ENCODE data around the gene COL8A1.

Gene COL8A1

DNA sequence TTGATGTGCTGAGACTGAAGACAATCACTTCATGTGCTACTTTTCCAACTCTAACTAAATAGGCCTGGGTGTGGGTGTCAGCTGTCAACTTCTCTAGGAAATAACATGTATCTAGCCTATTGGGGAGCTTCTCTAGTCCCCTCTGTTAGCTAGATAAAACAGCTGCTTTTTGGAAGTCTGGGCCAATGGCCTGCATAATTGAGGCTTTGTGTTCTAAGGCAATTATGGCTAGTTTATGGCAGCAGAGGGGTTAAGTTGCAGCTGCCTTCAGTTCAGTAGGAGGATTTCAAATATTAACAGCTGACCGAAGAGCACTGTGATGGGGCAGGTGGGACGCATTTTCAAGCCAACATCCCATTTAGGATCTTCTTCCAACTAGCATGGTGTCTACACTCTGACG lies 6.4 kb downstream of the COL8A1 start:
- DNase-seq (ENCODE audit: low read depth in 1 of 2, low spot score in 1 of 2) = no peak
- Histone ChIP-seq H3K4me3 (replicated peaks; ENCODE audit: insufficient read depth, low read length) (no peak overlapping the region), H3K27me3 (ENCODE audit: insufficient read depth, poor library complexity, severe bottlenecking) (peaks cover 6% of the 10 kb centered on the region), H3K27ac (replicated peaks) (no peak overlapping the region)
- TF ChIP-seq, protein P1, sequence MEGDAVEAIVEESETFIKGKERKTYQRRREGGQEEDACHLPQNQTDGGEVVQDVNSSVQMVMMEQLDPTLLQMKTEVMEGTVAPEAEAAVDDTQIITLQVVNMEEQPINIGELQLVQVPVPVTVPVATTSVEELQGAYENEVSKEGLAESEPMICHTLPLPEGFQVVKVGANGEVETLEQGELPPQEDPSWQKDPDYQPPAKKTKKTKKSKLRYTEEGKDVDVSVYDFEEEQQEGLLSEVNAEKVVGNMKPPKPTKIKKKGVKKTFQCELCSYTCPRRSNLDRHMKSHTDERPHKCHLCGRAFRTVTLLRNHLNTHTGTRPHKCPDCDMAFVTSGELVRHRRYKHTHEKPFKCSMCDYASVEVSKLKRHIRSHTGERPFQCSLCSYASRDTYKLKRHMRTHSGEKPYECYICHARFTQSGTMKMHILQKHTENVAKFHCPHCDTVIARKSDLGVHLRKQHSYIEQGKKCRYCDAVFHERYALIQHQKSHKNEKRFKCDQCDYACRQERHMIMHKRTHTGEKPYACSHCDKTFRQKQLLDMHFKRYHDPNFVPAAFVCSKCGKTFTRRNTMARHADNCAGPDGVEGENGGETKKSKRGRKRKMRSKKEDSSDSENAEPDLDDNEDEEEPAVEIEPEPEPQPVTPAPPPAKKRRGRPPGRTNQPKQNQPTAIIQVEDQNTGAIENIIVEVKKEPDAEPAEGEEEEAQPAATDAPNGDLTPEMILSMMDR (IDR thresholded peaks at IDR 0.05; ENCODE audit: insufficient read depth, low read length) = no peak
- TF ChIP-seq, protein P2, sequence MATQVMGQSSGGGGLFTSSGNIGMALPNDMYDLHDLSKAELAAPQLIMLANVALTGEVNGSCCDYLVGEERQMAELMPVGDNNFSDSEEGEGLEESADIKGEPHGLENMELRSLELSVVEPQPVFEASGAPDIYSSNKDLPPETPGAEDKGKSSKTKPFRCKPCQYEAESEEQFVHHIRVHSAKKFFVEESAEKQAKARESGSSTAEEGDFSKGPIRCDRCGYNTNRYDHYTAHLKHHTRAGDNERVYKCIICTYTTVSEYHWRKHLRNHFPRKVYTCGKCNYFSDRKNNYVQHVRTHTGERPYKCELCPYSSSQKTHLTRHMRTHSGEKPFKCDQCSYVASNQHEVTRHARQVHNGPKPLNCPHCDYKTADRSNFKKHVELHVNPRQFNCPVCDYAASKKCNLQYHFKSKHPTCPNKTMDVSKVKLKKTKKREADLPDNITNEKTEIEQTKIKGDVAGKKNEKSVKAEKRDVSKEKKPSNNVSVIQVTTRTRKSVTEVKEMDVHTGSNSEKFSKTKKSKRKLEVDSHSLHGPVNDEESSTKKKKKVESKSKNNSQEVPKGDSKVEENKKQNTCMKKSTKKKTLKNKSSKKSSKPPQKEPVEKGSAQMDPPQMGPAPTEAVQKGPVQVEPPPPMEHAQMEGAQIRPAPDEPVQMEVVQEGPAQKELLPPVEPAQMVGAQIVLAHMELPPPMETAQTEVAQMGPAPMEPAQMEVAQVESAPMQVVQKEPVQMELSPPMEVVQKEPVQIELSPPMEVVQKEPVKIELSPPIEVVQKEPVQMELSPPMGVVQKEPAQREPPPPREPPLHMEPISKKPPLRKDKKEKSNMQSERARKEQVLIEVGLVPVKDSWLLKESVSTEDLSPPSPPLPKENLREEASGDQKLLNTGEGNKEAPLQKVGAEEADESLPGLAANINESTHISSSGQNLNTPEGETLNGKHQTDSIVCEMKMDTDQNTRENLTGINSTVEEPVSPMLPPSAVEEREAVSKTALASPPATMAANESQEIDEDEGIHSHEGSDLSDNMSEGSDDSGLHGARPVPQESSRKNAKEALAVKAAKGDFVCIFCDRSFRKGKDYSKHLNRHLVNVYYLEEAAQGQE (IDR thresholded peaks at IDR 0.05; ENCODE audit: insufficient replicate concordance, low read depth) = no peak
- no peak for TF ChIP-seq POLR2AphosphoS5 (IDR thresholded peaks at IDR 0.05; ENCODE audit: low read depth)

DNA sequence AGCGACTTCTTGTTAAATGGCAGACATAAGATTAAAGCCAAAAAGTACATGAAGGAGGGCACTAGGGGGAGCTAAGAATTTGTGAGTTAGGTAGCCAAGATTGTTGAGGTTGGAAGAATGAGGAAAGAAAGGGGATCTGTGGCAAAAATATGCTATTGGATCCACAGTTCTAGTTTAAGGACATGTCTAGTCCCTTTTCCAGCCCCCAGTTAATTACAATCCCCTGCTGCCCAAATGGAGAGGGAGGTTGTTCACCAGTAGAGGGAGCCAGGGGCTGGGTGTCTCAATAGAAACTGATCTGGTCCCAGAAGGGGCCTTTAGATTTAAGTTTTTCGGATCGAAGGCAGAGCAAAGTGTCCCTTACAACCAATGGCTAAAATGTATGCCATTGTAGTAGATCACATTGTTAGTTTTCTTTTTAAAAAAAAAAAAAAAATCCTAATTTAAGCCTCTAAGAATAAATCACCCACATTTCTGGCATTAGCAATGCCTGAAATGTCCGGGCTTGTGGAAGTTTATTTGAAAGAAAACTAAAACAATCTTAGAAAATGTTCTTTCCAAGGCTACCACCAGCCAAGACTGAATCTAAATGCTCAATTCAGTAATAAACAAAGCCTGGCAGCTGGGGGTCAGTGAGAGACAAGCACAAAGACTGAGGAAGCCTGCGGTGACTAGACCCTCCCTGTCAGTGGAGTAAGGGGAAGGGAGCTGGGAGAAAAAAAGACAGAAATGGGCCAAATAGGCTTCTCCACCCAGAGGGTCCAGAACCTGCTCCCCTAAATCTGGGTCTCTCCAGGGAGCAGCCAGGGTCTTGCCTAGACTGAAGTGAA lies 7.1 kb downstream of the COL8A1 start:
- Histone ChIP-seq H3K4me3 (replicated peaks; ENCODE audit: insufficient read depth, low read length) (no peak overlapping the region), H3K27ac (replicated peaks) (no peak overlapping the region), H3K27me3 (ENCODE audit: insufficient read depth, poor library complexity, severe bottlenecking) (peaks cover 3% of the 10 kb centered on the region)
- peak in 1 of 2 experiments; percentile 7 for DNase-seq (ENCODE audit: low read depth in 1 of 2, low spot score in 1 of 2)
- no peak for TF ChIP-seq POLR2AphosphoS5 (IDR thresholded peaks at IDR 0.05; ENCODE audit: low read depth)
- TF ChIP-seq, protein P1 (IDR thresholded peaks at IDR 0.05; ENCODE audit: insufficient read depth, low read length) = peak; percentile 14

DNA sequence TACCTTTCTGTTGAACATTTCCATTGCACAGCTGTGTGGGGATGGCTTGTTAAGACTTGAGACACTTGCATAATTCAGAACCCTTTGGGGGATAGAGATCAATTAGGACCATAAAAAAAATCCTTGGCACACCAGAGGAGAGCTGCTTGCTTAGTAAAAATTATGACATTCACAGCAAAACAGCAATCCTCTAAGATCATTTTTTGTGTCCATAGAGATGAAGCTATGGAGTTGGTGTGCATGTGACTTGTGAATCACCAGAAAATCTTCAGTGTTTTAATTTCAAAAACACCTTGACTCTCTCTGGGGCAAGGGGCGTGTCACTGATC lies 7.7 kb downstream of the COL8A1 start:
- TF ChIP-seq POLR2AphosphoS5 (IDR thresholded peaks at IDR 0.05; ENCODE audit: low read depth) (no peak), SPI1 (IDR thresholded peaks at IDR 0.05; ENCODE audit: borderline replicate concordance, low read depth) (no peak), GABPA (IDR thresholded peaks at IDR 0.05; ENCODE audit: low read depth) (no peak)
- TF ChIP-seq, protein P2 (IDR thresholded peaks at IDR 0.05; ENCODE audit: insufficient replicate concordance, low read depth) = no peak
- TF ChIP-seq, protein P1 (IDR thresholded peaks at IDR 0.05; ENCODE audit: insufficient read depth, low read length) = no peak
- H3K27ac ChIP-seq (replicated peaks) = no peak overlapping the region
- DNase-seq (ENCODE audit: low read depth in 1 of 2, low spot score in 1 of 2) = no peak
- H3K4me3 ChIP-seq (replicated peaks; ENCODE audit: insufficient read depth, low read length) = no peak overlapping the region
- peaks cover 3% of the 10 kb centered on the region for H3K27me3 ChIP-seq (ENCODE audit: insufficient read depth, poor library complexity, severe bottlenecking)

DNA sequence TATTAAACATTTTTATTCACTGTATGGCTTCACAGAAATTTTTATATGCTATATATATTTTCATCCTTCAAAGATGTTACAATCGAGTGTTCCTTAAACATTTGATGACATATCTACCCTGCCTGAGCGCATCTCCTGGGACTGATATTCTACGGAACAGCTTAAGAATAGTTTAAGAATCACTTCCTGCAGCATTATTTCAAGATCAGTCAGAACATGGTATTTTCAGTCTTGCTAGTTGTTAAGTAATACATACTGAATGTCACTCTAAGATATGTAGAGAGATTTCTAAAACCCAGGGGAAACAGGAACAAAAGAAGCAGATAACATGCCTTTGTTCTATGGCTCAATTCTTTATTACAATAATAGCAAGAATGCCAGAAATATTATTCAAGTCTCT lies 8.7 kb downstream of the COL8A1 start:
- TF ChIP-seq, protein P1 (IDR thresholded peaks at IDR 0.05; ENCODE audit: insufficient read depth, low read length) = no peak
- TF ChIP-seq GABPA (IDR thresholded peaks at IDR 0.05; ENCODE audit: low read depth) = no peak
- no peak for TF ChIP-seq POLR2AphosphoS5 (IDR thresholded peaks at IDR 0.05; ENCODE audit: low read depth)
- TF ChIP-seq SPI1 (IDR thresholded peaks at IDR 0.05; ENCODE audit: borderline replicate concordance, low read depth) = no peak
- TF ChIP-seq, protein P2 (IDR thresholded peaks at IDR 0.05; ENCODE audit: insufficient replicate concordance, low read depth) = no peak
- Histone ChIP-seq H3K4me3 (replicated peaks; ENCODE audit: insufficient read depth, low read length) (no peak overlapping the region), H3K27me3 (ENCODE audit: insufficient read depth, poor library complexity, severe bottlenecking) (no peaks in the 10 kb centered on the region), H3K27ac (replicated peaks) (no peak overlapping the region)
- DNase-seq (ENCODE audit: low read depth in 1 of 2, low spot score in 1 of 2) = no peak
